ENCODE measurements around the gene PLAAT4.
"Not testable (repeated sequence)": the region's sequence is repeated elsewhere in the genome, so short reads cannot be mapped to it uniquely, and the experiment has no call there.

The PLAAT4 gene

DNA sequence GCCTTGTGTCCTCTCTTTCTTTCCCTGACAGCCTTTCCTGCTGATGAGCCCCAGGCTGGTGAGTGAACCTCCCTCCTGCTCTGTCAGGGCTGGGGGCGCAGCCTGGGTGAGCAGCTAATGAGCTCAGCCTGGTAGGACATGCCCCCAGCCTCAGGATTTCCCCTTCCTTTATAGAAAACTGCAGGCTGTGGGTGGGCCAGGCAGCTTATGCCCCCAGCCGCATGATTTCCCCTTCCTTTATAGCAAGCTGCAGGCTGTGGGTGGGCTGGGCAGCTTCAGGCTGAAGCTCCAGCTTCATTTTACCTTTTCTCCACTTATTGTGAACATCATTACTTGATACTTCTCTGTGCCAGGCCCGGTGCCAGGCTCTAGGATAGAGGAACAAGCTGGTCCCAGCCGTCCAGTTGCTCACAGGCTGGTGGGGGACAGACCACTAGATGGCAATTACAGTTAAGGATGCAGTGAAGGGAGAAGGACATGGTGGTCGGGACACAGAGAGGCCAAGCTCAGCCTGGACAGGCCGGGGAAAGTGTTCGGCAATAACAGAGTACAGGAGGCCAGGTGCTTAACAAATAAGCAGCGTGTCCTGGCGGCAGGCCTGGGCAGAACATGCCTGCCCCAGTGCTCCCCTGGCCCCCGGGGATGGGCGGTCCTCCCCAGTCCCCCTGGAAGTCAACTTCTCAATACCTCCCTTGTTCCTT lies 25.4 kb upstream of the PLAAT4 start:
- no peak for FAIRE-seq

- no peak for FAIRE-seq
These were observed 23.8 kb upstream of the PLAAT4 start for GRCh38 chr11:63512816-63513215.

DNA sequence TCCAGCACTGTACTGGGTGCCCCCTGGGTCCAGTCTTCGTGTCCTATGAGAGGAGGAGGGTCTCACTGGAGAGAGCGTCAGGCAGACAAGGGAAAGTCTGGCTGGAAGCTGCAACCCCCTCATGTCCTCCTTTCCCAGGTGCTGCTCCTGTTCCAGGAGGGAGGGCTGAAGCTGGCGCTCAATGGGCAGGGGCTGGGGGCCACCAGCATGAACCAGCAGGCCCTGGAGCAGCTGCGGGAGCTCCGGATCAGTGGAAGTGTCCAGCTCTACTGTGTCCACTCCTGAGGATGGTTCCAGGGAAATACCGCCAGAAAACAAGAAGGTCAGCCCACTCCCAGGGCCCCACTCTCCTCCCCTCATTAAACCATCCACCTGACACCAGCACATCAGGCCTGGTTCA lies 20.5 kb upstream of the PLAAT4 start:
- FAIRE-seq, result no peak

- FAIRE-seq, result no peak
These were observed 19.5 kb upstream of the PLAAT4 start for GRCh38 chr11:63517156-63517555.

- no peak for FAIRE-seq
These were observed 18.1 kb upstream of the PLAAT4 start for GRCh38 chr11:63518548-63518947.

- FAIRE-seq, result no peak
These were observed 15.9 kb upstream of the PLAAT4 start for GRCh38 chr11:63520606-63521170.

GRCh38 chr11:63521896-63522295 lies 14.7 kb upstream of the PLAAT4 start:
- no peak for FAIRE-seq

DNA sequence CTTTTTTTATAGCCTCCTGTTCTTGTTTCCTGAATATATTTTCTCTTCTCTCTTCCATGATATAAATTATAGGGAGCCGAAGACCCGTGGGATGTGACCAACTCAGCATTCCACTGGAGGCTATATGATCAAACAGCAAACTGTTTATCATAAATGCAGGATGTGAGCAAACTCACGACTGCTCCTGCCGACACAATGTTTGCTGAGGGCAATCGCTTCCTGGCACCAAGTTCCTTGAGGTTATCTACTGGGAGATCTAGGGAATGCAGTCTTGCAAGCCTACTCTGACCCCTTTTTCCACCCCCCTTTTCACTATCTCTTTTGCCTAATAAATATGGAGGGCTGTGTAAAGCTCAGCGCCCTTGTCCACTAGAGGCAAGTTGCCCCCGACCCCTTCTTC lies 13.5 kb upstream of the PLAAT4 start:
- FAIRE-seq, result no peak

- FAIRE-seq, result no peak
These were observed 8.9 kb upstream of the PLAAT4 start for GRCh38 chr11:63527667-63528066.

- FAIRE-seq, result not testable (repeated sequence)
These were observed 8.5 kb upstream of the PLAAT4 start for GRCh38 chr11:63528156-63528555.

DNA sequence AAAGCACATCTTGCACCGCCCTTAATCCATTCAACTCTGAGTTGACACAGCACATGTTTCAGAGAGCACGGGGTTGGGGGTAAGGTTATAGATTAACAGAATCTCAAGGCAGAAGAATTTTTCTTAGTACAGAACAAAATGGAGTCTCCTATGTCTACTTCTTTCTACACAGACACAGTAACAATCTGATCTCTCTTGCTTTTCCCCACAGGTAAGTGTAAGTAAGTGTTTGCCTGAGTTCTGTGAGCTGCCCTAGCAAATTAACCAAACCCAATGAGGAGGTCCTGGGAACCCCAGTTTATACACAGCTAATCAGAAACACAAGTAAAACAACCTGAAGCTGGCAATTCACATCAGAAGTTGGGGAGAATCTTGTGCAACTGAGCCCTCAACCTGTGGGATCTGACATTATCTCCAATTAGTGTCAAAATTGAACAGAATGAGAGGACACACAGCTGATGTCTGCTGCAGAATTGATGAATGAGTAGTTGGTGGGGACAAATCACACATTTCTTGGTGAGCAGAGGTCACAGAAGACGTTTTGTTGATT lies 7.8 kb upstream of the PLAAT4 start:
- FAIRE-seq, result not testable (repeated sequence)

- FAIRE-seq, result not testable (repeated sequence)
These were observed 7.2 kb upstream of the PLAAT4 start for GRCh38 chr11:63529373-63529772.

DNA sequence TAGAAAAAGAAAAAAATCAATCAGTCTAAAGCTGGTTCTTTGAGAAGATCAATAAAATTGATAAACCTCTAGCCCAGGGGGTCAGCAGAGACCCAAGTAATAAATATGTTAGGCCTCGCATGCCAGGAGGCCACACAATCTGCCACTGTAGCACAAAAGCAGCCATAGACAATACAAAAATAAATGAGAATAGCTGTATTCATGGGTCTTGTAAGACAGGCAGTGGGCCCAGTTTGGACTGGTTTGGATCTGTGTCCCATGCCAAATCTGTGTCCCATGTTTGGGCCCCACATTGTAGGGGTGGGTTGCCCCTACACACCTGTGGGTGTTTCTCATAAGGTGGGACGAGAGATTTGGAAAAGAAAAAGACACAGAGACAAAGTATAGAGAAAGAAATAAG lies 6.6 kb upstream of the PLAAT4 start:
- no peak for FAIRE-seq

DNA sequence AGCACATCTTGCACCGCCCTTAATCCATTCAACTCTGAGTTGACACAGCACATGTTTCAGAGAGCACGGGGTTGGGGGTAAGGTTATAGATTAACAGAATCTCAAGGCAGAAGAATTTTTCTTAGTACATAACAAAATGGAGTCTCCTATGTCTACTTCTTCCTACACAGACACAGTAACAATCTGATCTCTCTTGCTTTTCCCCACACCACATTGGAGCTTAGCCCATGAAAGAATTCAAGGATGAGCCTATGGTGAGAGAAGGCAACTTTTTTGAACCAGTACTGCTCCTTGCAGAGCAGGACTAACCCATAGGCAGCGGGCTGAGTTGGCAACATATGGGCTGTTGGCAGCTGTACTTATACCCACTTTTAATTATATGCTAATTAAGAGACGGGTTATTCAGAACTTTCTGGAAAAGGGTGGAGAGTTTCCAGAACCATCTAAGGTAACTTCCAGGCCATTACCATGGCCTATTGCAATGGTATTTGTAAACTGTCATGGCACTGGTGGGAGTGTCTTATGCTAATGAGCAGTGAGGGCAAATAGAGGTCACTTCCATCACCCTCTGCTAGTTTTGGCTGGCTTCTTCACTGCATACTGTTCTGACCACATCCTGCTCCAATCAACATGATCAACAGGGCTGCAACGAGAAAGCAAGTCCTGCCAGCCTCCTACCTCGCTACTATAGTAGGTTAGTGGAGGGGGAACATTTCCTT lies 5.4 kb upstream of the PLAAT4 start:
- not testable (repeated sequence) for FAIRE-seq

DNA sequence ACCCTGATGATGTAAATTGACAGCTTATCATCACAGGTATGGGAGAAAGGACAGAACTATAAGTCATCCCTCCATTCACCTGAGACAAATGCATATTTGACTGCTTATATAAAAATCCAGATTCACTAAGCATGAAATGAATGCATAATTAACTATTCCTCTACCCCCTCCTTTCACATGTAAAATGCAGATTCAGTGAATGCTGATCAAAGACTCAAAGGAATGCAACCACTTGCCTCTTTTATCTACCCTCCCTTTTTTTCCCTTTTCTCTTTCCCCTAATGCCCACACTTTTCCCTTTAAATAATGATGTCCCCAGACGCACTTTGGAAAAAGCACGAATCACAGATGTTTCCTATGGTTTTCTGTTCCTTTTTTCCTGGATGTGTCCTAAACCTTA lies 4.5 kb upstream of the PLAAT4 start:
- no peak for FAIRE-seq

DNA sequence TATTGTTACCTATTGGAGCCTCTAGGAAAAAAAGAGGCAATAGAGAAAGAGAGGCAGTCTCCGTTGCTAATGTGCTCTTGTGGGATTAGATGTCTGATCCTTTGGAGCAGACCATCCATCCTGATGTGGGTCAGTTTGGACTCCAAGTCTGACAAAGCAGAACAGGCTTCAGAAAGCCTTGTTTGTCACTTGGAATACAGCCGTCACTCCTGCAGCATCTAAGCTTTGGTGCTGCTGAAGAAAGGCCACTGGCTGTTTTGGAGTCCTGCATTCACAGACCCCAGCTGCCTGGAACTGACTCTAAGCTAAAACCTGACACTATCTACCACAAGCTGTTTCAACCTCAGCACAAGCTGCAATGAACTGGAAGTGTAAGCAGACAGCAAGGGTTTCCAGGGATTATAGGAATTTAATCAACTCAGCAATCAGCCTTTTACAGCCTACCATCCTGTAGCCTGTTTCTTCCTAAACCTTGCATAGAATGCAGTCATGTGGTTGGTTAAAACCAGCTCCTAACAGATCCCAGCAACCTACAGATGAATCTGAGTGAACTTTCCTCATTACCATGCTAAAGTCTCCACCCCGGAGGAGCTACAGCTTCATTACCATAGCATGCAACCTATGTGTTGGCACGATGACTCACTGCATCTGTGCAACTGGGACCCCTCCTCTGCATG lies 3.7 kb upstream of the PLAAT4 start:
- FAIRE-seq, result no peak

DNA sequence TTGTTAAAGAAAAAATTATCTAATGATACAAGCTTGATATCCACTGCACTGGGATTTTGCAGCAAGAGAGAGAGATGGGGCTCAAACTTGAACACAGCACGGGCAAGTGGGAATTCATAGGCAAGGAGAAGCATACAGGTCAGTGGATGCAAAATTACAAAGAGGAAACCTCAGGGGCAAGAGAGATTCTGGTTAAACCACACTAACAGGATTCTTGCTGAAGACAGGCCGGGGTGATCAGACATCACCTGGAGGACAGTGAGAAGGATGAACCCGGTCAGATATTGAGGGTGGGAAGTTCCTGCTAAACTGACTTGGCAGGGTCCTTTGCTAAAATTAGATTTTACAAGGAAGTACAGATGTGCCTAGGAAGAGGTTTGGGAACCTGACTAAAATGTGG lies 2.5 kb upstream of the PLAAT4 start:
- no peak for FAIRE-seq

- FAIRE-seq, result no peak
These were observed 1.6 kb upstream of the PLAAT4 start for GRCh38 chr11:63534895-63535461.

GRCh38 chr11:63535734-63536133 lies 874 bp upstream of the PLAAT4 start:
- no peak for FAIRE-seq

GRCh38 chr11:63537293-63538101 lies 889 bp downstream of the PLAAT4 start:
- FAIRE-seq, result no peak

- FAIRE-seq, result not testable (repeated sequence)
These were observed 5.9 kb downstream of the PLAAT4 start for GRCh38 chr11:63542506-63542905.

DNA sequence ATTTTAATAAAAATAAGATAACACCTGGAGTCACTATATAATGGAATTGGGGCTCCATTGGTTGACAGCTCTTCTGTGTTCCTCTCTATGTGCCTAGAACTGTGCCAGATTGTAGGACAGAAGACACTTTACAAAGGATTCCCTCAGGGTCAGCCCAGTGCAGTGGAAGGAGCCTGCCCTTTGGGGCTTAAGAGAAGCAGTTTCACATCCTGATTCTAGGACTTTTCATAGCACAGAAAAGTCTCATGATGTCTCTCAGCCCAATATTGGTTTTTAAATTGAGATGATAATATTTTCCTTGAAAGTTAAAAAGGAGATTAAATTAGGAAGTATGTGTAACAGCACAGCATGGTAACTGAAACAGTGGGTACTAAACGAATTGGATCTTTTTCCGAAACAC lies 7.1 kb downstream of the PLAAT4 start:
- no peak for FAIRE-seq
